HG02623 (cell line): Measurements from ENCODE around the gene TMC8.

ENCODE experiments used
- ATAC-seq: cut with Tn5 transposase; IDR thresholded peaks from one replicate; pipeline ENCODE4 v1.9.1; 2021; ENCODE audit warnings: moderate library complexity; ENCODE audit not compliant: unreplicated experiment

The TMC8 gene

GRCh38 chr17:78123258-78123929, 7.2 kb upstream of the TMC8 start:
- no peak for ATAC-seq

DNA sequence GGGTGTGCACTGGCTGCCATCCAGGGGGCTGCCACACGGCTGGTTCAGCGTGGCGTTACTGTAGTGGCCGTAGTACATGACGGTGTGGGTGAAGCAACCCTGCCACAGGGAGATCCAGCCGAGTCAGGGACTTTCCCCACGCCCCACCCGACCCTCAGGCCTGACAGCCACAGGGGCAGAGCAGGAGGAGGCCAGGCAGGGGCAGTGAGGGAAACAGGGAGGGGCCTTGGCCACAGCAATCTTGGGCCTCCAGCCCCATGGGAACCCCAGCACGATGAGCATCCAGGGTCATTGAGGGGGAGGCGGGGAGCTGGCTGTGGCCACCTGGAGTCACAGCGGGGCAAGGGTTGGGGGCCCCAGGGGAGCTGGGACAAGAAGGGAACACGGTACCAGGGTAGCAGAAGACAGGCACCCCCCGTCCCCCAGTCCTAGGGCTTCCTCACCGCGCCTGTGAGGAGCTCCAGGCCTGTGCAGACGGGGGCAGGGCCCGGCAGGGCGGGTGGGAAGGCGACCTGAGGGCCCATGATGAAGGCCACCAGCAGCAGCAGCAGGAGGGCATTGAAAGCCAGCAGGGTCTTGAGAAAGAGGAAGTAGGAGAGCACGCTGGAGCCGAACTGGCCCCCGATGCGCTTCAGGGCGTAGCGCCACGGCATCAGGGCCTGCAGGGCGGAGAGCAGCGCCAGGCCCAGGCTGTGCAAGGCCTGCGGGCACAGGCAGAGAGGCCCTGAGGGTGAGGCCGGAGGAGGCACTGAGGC, 6.3 kb upstream of the TMC8 start:
- no peak for ATAC-seq

DNA sequence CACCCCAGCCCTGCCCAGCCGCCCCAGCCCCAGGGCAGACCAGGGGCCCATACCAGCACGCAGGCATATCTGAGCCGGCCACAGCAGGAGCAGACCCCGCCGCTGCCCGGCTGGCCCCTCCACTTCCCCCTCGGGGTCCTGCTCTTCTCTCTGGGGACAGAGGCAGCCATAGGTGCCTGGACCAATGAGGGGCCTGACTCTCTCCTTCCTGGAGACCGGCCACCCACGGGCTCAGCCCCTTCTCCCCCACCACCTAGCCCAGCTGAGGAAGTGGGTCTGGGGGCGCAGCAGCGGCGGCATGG, 5.8 kb upstream of the TMC8 start:
- ATAC-seq, result no peak

DNA sequence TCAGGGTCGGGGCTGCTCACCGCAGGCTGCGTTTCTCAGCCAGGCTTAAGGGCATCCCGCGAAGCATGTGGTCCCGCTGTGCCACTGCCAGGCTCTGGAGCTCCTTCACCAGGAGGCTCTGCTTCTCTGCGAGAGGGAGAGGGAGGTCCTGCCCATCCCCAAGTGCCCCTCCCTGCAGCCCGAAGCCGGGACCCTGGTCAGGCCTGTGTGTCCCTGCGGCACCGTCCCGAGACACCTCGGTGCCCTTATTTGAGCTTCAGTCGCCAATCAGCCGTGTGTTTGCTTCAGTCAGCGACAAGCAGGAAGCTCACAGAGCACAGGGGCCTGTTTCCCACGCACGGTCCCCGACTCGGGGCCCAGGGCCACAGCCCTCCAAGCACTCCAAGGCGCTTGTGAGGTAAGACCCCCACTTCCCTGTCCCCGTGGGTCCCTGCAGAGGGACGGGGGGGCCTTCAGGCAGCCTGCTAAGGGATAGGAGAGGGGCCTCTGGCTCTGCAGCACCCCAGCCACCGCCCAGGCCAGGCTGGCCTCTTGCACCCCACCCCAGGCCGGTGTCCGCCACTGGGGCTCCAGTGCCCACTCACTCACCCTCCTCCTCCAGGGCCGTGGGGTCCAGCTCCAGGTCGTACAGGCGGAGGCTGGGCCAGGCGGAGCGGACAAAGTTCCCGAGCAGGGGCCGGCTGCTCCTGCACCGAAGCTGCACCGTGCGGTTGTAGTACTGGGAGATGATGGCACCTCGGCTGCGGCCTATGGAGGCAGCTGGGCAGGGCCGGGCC, 5.2 kb upstream of the TMC8 start:
- no peak for ATAC-seq

DNA sequence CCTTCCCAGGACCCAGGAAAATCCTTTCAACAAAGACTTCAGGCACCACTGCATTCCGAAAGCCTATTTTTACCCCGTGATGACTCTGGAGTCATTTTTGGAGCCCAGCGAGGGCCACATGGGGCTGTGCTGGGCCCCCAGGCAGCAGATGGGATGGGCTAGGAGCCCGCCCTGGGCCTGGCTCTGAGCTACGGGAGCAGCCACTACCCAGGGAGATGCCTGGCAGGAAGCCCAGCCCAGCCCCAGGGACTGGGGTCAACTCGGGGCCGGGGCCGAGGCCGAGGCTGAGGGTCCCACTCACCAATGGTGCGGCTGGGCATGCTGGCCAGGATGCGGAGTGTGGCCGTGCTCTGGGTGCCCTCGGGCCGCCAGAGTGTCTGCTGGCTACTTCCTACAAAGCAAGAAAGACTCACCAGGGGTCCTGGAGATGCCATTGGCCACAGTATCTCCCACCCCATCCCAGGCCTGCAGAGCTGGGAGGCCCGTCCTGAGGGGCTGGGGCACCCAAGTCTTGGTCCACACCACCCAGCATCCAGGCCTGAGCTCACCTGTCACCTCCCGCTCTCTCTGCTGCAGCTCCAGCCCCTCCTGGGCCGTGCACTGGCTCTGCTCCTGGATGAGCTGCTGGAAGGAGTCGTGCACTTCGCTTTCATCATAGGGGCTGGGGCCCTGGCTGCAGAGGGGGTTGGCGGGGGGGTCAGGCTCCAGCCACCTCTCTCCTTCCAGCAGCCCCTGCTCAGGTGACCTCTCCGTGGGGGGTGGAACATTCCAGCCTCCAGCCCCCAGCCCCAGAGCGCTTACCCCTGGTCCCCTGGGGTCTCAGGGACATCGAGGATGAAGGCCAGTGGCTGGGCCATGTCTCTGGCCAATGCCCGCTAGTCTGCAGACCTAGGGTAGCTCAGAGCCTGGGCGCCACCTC, 4.3 kb upstream of the TMC8 start:
- no peak for ATAC-seq

DNA sequence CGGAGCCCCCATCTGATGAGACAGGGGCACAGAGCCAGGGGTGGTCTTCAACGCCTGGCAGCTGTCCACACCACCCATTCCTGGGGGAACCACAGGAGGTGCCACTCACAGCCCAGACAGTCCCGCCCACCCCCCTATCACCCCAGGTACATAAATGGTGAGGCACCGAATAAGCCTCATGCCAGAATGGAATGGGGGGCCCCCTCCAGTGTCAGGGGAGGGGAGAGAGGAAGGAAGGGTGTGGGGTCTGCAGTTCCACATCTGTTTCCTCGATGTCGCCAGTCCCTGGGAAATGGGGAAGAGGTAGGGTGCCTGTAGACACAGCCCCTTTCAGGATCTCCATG, 3.7 kb upstream of the TMC8 start:
- no peak for ATAC-seq

GRCh38 chr17:78127239-78127887, 3.2 kb upstream of the TMC8 start:
- no peak for ATAC-seq

DNA sequence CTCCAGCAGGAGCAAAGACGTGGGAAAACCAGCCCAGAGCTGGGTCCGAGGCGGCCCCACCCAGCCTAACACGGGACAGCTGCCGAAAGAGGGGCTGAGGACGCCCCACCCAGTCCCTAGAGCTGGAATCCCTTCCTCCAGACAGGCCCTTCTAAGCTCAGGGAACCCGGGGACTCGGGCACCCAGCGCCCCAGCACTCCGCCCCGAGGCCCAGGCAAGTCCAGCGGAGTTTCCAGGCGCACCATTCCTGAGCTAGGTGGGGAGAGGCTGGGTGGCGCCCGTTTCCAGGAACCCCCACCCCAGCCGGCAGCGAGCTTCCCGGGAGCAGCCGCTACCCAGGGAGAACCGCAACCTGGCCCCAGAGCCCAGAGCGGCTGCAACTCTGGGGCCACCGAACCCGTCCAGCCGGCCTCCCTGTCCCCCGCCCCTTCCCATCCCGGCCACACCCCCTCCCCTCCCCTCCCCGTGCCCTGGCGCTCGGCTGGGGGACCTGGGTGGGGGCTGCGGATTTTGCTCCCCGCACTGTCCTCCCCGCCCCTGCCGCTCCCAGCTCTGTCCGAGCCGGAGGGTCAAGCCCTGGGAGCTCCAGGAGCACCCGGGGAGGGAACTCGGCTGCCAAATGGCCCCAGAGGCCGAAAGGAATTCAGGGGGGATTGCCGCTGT, 2.6 kb upstream of the TMC8 start:
- ATAC-seq, result no peak

- no peak for ATAC-seq
Measured at GRCh38 chr17:78128551-78129350, 1.8 kb upstream of the TMC8 start, which contains the start of gene TMC6. Gene TMC6 (minus strand): TSS chr17:78128755. CDS start chr17:78126832, 1,923 bp downstream.

- ATAC-seq, result no peak
Measured at GRCh38 chr17:78129351-78130089, 1.1 kb upstream of the TMC8 start.

DNA sequence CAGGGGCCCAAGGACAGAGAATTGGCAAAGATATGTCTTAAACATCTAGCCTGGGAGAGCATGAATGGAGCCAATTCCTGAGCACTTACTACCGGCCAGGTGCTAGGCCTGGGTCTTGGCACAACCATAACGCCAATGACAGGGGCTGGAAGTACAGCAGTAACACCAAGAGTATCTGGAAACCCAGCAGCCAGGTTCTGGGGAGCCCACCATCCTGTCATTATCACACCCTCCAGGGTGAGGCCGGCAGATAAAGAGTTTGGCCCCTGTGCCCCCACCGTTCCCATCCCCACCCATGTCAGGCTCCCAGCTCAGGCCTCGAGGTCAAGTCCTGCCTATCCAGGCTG, 508 bp upstream of the TMC8 start:
- no peak for ATAC-seq

GRCh38 chr17:78131172-78132083, 857 bp downstream of the TMC8 start:
- ATAC-seq, result no peak

DNA sequence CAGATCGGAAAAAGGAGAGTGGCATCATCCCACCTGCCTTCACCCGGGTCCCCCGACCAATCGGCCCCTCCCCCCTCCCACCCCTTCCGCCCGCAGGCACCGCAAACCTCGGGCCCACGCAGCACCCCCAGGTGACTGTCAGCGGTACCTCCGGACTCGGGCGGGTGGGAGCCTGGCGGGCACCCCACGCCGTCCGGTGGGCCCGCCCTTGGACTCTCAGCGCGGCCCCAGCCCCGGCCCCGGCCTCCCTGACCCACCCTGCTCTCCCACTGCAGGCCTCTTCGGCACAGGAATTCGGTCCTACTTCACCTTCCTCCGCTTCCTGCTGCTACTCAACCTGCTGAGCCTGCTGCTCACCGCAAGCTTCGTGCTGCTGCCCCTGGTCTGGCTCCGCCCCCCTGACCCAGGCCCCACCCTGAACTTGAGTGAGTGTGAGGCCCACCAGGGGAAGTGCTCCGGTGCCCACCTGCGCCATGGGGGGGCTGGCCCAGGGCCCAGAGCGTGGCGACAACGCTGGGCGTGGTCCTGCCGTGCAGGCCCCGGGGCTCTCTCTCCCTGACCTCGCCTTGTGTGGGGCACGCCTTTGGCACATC, 1.6 kb downstream of the TMC8 start:
- ATAC-seq, result no peak

DNA sequence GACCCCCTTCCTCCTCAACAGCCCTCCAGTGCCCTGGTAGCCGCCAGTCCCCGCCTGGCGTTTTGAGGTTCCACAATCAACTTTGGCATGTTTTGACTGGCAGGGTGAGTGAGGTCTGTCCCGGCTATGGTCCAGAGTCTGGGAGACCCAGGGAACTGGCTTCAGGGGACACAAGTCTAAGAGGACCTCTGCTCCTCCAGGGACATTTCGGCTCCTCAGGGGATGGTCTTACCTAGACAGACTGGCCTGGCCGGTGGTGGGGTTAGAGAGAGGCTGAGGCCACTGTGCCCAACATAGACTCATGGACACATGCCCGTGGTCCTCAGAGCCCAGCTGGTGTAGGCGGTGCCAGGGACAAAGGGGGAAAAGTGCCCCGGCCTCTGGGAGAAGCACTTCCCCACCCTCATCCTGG, 2.2 kb downstream of the TMC8 start:
- ATAC-seq, result no peak

- no peak for ATAC-seq
Measured at GRCh38 chr17:78133179-78133951, 2.8 kb downstream of the TMC8 start.
